ENCODE measurements around the gene LCOR. TPM values are rescaled to one million over a fixed set of nuclear protein-coding genes. Genes with fewer than 3 reads are reported as not detected.

The LCOR gene
- total and polyA plus RNA-seq, 2 of the 4 experiments (the other 2 are of a cell fraction) = 3.7 to 36.9 TPM

DNA sequence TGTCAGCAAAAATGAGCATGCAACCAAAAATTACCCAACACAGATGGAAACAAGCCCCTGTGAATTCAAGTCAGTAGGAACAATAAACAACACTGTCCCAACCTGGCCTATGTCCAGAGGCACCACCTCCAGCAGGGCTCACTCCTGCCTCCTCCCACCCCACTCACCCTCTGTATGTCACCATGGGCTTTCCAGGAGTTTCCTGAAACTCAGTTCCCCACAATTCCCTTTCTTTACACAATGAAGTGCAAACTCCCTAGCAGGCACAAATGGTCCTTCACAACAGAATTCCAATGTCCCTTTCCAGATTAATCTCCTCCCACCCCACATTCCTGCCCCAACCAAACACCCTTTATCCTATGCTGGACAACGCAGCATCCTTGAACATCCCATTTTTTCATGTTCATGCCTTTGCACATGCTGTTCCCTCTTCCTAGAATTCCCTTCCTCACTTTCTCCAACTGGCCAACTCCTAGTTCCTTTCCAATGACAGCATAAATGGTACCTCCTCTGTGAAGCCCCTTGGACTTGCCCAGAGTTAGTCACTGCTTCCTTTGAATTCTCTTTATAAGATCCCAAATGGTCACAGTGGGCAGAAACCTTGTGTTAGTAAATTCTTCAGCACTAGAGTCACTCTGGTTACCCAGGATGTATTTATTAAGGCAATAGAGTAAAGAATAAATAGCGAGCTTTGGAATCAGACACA is 196.2 kb downstream of the LCOR start:
- intact Hi-C loops (cut with micrococcal nuclease) (no loop called here), in situ Hi-C loops (cut with MboI; ENCODE audit: low sequenced_read_pairs) (no loop called here), dilution Hi-C loops (cut with HindIII; ENCODE audit: low sequenced_read_pairs, unreplicated experiment) (no loop called here)
- H2AK9ac ChIP-seq (replicated peaks; ENCODE audit: low read depth, low read length, poor library complexity) = no peak overlapping the region
- peak; percentile 99 for TF ChIP-seq RCOR1 (IDR thresholded peaks at IDR 0.05; ENCODE audit: insufficient replicate concordance, low read length)
- no peak for TF ChIP-seq BHLHE40 (IDR thresholded peaks at IDR 0.05; ENCODE audit: low read depth, low read length)
- H4K91ac ChIP-seq (ENCODE audit: insufficient read depth, low read depth, low read length) = no peak overlapping the region
- no TSS peak for BruUV-seq (replicated peaks)
- 0 out of 2 replicates have a peak, but pooled peaks cover 7% of the 10 kb centered on the region for H3K9me1 ChIP-seq (ENCODE audit: insufficient read depth, low read length)
- no peak overlapping the region for H3K9ac ChIP-seq (ENCODE audit: low read depth, low read length)
- H2BK120ac ChIP-seq (ENCODE audit: low read depth, low read length) = no peak overlapping the region
- H2AK5ac ChIP-seq (ENCODE audit: low read depth, low read length) = no peak overlapping the region
- H3K56ac ChIP-seq (ENCODE audit: extremely low read depth, insufficient read depth, low read length) = no peak overlapping the region
- no peak overlapping the region for H2AFZ ChIP-seq (replicated peaks; ENCODE audit: low read length, poor library complexity)
- ChIA-PET CTCF (interaction anchor here (0.8 kb wide), 2 partner anchors 9 kb away, joined by 3 read pairs; no protein-coding TSS in a partner anchor), POLR2A (ENCODE audit: unreplicated experiment) (no interaction called here)
- DNase-seq = peak; percentile 82
- peaks cover 19% of the 10 kb centered on the region for H3K27me3 ChIP-seq (ENCODE audit: control insufficient read depth, insufficient read depth, low read length)
- H4K8ac ChIP-seq (ENCODE audit: low read depth in 2 of 2, low read length in 2 of 2) = no peak overlapping the region
- H4K20me1 ChIP-seq (ENCODE audit: insufficient read depth, low read length) = peaks cover 7% of the 10 kb centered on the region; the same call in 1 of the 2 replicates
- no peak overlapping the region for H3K4me2 ChIP-seq (ENCODE audit: low read depth, low read length)
- ATAC-seq (ENCODE audit: low read depth) = peak; percentile 18; the same call in 1 of the 2 replicates
- peaks cover 6% of the 10 kb centered on the region for H3K4me1 ChIP-seq (ENCODE audit: control insufficient read depth, insufficient read depth, low read length)
- H4K5ac ChIP-seq (ENCODE audit: low read depth, low read length) = no peak overlapping the region
- no peak overlapping the region for H3K4ac ChIP-seq (ENCODE audit: low read depth, low read length)
- no peak overlapping the region for H3K27ac ChIP-seq (ENCODE audit: insufficient read depth, low read length)
- peaks cover 6% of the 10 kb centered on the region; the same call in 1 of the 2 replicates for H3K9me3 ChIP-seq (ENCODE audit: control insufficient read depth, insufficient read depth, low read length)
- H3K18ac ChIP-seq (ENCODE audit: low read depth, low read length) = no peak overlapping the region
- no peak overlapping the region for H3K23ac ChIP-seq (ENCODE audit: low read depth, low read length)
- no peaks in the 10 kb centered on the region for H3K36me3 ChIP-seq (ENCODE audit: control insufficient read depth, insufficient read depth, low read length)
- H3K4me3 ChIP-seq (ENCODE audit: insufficient read depth, low read depth, low read length) = no peak overlapping the region
- H3K79me1 ChIP-seq (ENCODE audit: low read depth in 1 of 2, low read length in 2 of 2) = no peaks in the 10 kb centered on the region
- H2BK5ac ChIP-seq (ENCODE audit: low read depth, low read length, poor library complexity, severe bottlenecking) = no peak overlapping the region
- no peak overlapping the region for H2BK20ac ChIP-seq (ENCODE audit: low read depth, low read length)
- 100% methylated on average over 1 of the region's 2 CpGs; no CpG with 5 or more reads in 1 of the 2 experiments for WGBS, 2 experiments (ENCODE audit: extremely low coverage in 2 of 2, insufficient read length in 1 of 2)
- no peak overlapping the region for H3K14ac ChIP-seq (replicated peaks; ENCODE audit: low read depth, low read length)
- H2BK15ac ChIP-seq (ENCODE audit: low read depth, low read length) = no peak overlapping the region

Measured in IMR-90 (cell line).